ENCODE measurements around the gene GAS7. TPM values are rescaled to one million over a fixed set of nuclear protein-coding genes. Genes with fewer than 3 reads are reported as not detected.

Gene GAS7
- total RNA-seq, result 94.6 TPM

GRCh38 chr17:10198509-10199249 lies at the start of gene GAS7:
Gene GAS7, minus strand, starts transcription at chr17:10198606.

GRCh38 chr17:9905078-9905415 lies 293.4 kb downstream of the GAS7 start, which contains the start of gene RCVRN:
Gene RCVRN, minus strand, starts transcription at chr17:9905271. Its CDS starts 91 bp downstream, at chr17:9905180.

Other genes starting within 250 kb of the GAS7 start
- gene MYH13, start 174.4 kb upstream of the GAS7 start, total RNA-seq, result not detected
- under 0.01 TPM for gene MYH8, start 223.3 kb upstream of the GAS7 start, total RNA-seq